ENCODE data around the gene RAB44. TPM values are rescaled to one million over a fixed set of nuclear protein-coding genes. Genes with fewer than 3 reads are reported as not detected.

RAB44 gene
- total RNA-seq, 1 donor from 2014 or later = not detected

DNA sequence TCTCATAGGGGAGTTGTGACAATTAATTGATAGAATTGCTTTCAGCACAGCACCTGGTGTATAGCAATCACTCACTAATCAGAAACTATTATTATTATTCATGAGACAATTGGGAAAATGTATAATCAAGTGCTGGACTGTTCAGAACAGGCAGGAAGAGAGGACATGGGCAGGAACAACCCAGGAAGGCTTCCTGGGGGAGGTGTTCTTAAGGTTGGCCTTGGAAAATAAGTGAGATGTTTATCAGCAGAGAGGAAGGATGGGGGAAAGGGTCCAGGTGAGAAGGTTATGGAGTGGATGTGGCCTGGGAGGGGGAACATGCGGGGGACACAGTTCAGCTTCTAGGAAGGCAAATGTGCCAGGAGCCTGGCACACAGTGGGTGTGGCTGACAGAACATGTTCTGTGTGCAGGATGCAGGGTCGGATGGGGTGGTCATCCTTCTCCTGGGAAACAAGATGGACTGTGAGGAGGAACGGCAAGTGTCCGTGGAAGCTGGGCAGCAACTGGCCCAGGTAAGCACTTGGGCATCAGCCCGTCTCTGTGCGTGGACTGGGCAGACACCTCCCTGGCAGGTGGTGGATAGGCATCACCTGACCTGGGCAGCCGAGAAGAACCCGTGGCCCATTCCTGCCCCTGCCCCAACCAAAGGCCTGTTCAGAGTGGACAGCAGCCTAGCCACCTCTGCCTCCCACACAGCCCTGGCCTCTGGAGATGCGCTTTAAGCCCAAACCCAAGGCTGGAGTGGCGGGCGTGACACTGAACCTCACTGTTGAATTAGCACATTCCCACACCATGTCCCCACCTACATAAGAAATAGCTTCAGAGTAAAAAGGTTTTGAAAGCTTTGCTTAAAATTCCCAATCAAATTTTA, 30.9 kb downstream of the RAB44 start:
- TF ChIP-seq CTCF (conservative IDR thresholded peaks at IDR 0.05) = no peak
- H3K9me3 Mint-ChIP-seq = no peaks in the 10 kb centered on the region
- H3K27me3 Mint-ChIP-seq = no peaks in the 10 kb centered on the region
- no peak for DNase-seq (ENCODE audit: extremely low spot score, unreplicated experiment)
- no peak overlapping the region for H3K4me3 Mint-ChIP-seq
- no peaks in the 10 kb centered on the region for H3K36me3 Mint-ChIP-seq
- H3K4me1 Mint-ChIP-seq (ENCODE audit: unreplicated experiment) = peaks cover 34% of the 10 kb centered on the region
- peak overlapping the region; percentile 40 for H3K27ac Mint-ChIP-seq

DNA sequence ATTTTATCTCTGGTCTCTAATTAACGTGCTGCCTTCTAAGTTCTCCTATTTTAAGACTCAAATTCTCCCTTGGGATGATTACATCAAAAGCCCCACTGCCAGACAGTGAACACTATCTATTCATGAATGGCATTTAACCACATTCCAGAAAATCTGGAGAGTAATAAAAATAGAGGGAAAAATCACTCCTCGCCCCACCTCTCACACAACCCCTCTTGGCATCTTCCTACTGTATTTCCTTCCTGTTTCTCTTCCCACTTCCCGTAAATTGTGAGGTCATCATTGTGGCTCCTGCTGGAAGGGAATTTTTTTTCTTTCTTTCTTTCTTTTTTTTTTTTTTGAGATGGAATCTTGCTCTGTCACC, 31.5 kb downstream of the RAB44 start:
- Mint-ChIP-seq H3K9me3 (no peaks in the 10 kb centered on the region), H3K4me3 (no peak overlapping the region), H3K27ac (no peak overlapping the region), H3K36me3 (no peaks in the 10 kb centered on the region), H3K4me1 (ENCODE audit: unreplicated experiment) (peaks cover 34% of the 10 kb centered on the region), H3K27me3 (no peaks in the 10 kb centered on the region)
- no peak for DNase-seq (ENCODE audit: extremely low spot score, unreplicated experiment)
- TF ChIP-seq CTCF (conservative IDR thresholded peaks at IDR 0.05) = no peak

DNA sequence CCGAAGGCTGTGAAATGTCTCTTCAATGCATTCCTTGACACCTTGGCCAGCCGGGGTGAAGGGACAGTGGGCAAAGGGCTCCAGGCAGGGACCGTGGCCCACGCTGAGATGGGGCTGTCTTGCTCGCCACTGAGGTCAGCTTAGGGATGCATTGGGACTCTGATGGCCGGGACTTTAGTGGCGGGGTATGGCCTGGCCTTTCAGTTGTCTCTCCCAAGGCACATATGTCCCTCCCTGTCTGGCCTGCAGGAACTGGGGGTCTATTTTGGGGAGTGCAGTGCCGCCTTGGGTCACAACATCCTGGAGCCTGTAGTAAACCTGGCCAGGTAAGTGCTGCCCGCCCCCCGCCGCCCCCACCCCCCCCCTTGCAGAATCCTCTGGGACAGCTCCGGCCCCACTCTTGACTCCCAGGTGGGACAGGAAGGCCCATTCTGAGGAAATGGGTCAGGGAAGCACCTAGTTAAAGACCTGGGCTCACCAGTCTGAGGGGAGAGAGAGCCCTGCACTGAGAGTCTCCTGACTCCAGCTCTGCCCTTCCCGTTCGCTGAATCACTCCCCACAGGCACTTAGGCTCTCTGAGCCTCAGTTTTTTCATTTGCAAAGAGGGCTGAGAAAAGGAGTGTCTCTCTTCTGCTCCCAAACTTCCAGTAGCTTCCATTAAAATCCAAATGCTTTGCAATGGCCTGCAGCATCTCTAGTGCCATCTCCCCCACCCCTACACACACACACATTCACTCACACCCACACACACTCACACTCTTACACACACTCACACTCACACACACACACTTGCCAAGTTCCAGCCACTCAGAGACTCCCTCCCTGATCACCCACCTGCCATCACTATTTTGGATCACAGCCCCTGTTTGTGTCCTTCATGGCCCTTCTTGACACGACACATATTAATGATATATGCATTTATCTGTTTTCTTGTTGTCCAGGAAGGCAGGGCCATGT, 33.1 kb downstream of the RAB44 start:
- H3K27ac Mint-ChIP-seq = no peak overlapping the region
- H3K36me3 Mint-ChIP-seq = no peaks in the 10 kb centered on the region
- H3K4me1 Mint-ChIP-seq (ENCODE audit: unreplicated experiment) = peaks cover 26% of the 10 kb centered on the region
- TF ChIP-seq CTCF (conservative IDR thresholded peaks at IDR 0.05) = no peak
- DNase-seq (ENCODE audit: extremely low spot score, unreplicated experiment) = no peak
- H3K27me3 Mint-ChIP-seq = no peaks in the 10 kb centered on the region
- no peaks in the 10 kb centered on the region for H3K9me3 Mint-ChIP-seq
- H3K4me3 Mint-ChIP-seq = no peak overlapping the region

- no peaks in the 10 kb centered on the region for H3K9me3 Mint-ChIP-seq
- H3K4me1 Mint-ChIP-seq (ENCODE audit: unreplicated experiment) = peaks cover 26% of the 10 kb centered on the region
These were observed 34.1 kb downstream of the RAB44 start for GRCh38 chr6:36731622-36732310.

More at GRCh38 chr6:36731622-36732310, 34.1 kb downstream of the RAB44 start:
- H3K27me3 Mint-ChIP-seq = no peaks in the 10 kb centered on the region
- DNase-seq (ENCODE audit: extremely low spot score, unreplicated experiment) = no peak
- H3K36me3 Mint-ChIP-seq = no peaks in the 10 kb centered on the region
- H3K4me3 Mint-ChIP-seq = no peak overlapping the region
- TF ChIP-seq CTCF (conservative IDR thresholded peaks at IDR 0.05) = no peak
- H3K27ac Mint-ChIP-seq = no peak overlapping the region

All from type B pancreatic cell (in vitro differentiated cells).